WERI-Rb-1 (cell line): ENCODE data around the gene SORCS2.

Source experiments
- DNase-seq: peaks from one replicate; pipeline ENCODE4 v3.0.0-alpha.2; 2020
- H3K27ac ChIP-seq: fragments of 250-450 bp; sonication (Bioruptor Pico); 2 replicates; pipeline ENCODE4 v1.5.1; 2020; ENCODE audit warnings: mild to moderate bottlenecking, moderate library complexity
- H3K27me3 ChIP-seq: fragments of 250-450 bp; sonication (Bioruptor Pico); 2 replicates; pipeline ENCODE4 v1.5.1; 2021; ENCODE audit warnings: mild to moderate bottlenecking, low read depth, moderate library complexity; ENCODE audit not compliant: insufficient read depth, severe bottlenecking
- H3K36me3 ChIP-seq: fragments of 250-450 bp; sonication (Bioruptor Pico); 2 replicates; pipeline ENCODE4 v1.5.1; 2020; ENCODE audit warnings: mild to moderate bottlenecking, moderate library complexity
- H3K4me3 ChIP-seq: 2 replicates; pipeline ENCODE4 v1.5.1; 2011; ENCODE audit warnings: low read depth, mild to moderate bottlenecking, control low read depth, low read length
- H3K9me3 ChIP-seq: fragments of 250-450 bp; sonication (Bioruptor Pico); 2 replicates; pipeline ENCODE4 v1.5.1; 2021; ENCODE audit warnings: mild to moderate bottlenecking, moderate library complexity; ENCODE audit not compliant: severe bottlenecking
- CTCF ChIP-seq: IDR thresholded peaks from 2 replicates; pipeline ENCODE4 v1.5.1; 2011; ENCODE audit warnings: low read depth, mild to moderate bottlenecking, control low read depth, inconsistent platforms, low read length

SORCS2 gene

GRCh38 chr4:7381890-7382633, 189.7 kb downstream of the SORCS2 start:
- Histone ChIP-seq H3K4me3 (no peak overlapping the region), H3K9me3 (no peaks in the 10 kb centered on the region), H3K36me3 (no peaks in the 10 kb centered on the region), H3K27ac (no peak overlapping the region), H3K27me3 (no peaks in the 10 kb centered on the region)
- DNase-seq, result peak; percentile 8
- no peak for TF ChIP-seq CTCF

DNA sequence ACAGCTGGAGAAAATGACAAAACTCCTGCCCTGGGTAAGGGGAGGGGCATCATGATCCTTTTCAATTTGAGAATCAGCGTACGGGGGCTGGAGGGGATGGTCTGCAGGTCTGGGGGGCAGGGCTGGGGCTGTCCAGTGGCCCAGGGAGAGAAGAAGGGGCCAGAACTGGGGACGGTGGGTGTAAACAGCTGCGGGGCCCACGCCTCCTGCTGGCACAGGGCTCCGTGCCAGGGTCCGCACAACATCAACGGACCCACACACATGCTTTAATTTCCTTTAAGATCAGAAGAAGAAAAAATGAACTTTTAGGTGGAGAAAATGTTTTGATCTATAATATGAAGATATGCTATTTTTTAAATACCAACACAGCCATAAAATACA, 190.3 kb downstream of the SORCS2 start:
- TF ChIP-seq CTCF, result no peak
- Histone ChIP-seq H3K4me3 (no peak overlapping the region), H3K27me3 (no peaks in the 10 kb centered on the region), H3K9me3 (no peaks in the 10 kb centered on the region), H3K27ac (peak overlapping the region; percentile 46), H3K36me3 (no peaks in the 10 kb centered on the region)
- no peak for DNase-seq

- Histone ChIP-seq H3K27me3 (no peaks in the 10 kb centered on the region), H3K9me3 (no peaks in the 10 kb centered on the region), H3K27ac (peak overlapping the region; percentile 46), H3K4me3 (no peak overlapping the region), H3K36me3 (no peaks in the 10 kb centered on the region)
- peak; percentile 35 for DNase-seq
- TF ChIP-seq CTCF, result no peak
Observed at GRCh38 chr4:7383266-7383665, 190.9 kb downstream of the SORCS2 start.

DNA sequence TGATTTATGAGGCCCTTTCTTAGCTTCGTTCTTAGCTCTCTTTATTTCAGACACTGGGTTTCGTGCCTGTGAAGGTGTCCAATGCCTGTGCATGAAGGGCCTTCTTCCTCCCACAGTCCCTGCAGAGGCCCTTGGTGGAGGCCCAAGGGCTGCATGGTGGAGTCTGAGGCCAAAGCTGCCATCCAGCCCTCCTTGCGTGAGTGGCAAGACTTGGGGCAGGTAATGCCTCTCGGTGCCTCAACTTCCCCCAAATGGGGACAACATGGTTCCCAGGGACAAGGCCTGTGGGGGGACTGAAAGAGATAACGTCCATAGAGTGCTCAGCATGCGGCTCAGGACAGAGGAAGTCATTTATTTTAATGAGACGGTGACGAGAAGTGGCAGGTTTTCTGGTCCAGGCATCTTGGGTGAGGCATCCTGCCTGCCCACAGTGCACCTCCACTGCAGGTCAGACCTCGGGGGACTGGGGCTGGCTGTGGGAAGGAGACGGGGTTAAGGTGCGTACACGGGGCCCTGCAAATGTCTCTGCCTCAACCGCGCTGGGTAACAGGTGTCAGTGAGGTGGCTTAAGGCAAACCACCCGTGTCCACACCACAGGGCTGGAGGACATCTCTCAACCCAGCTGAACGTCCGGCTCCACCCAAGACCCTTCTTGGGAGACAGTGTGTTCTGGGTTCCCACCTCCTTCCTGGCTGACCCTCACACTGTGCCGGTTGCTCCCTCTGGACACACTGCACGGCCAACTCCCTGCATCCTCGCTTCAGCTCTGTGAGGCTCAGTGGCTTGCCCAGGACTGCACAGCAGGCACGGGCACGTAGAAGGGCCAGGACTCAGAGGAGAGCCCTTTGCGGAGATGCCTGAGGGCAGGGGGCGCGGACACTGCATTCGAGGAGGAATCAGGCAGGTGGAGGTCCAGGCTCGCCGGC, 191.9 kb downstream of the SORCS2 start:
- Histone ChIP-seq H3K36me3 (no peaks in the 10 kb centered on the region), H3K27ac (peak overlapping the region; percentile 7; the same call in 1 of the 2 replicates), H3K9me3 (no peaks in the 10 kb centered on the region), H3K4me3 (no peak overlapping the region), H3K27me3 (no peaks in the 10 kb centered on the region)
- TF ChIP-seq CTCF, result no peak
- peak; percentile 5 for DNase-seq

- no peak for DNase-seq
- no peak for TF ChIP-seq CTCF
- Histone ChIP-seq H3K9me3 (no peaks in the 10 kb centered on the region), H3K27ac (no peak overlapping the region), H3K36me3 (no peaks in the 10 kb centered on the region), H3K27me3 (no peaks in the 10 kb centered on the region), H3K4me3 (no peak overlapping the region)
Observed at GRCh38 chr4:7384929-7385890, 192.9 kb downstream of the SORCS2 start.
